GM23338 (cell line): ENCODE measurements around the gene JUNB. TPM values are rescaled to one million over a fixed set of nuclear protein-coding genes. Genes with fewer than 3 reads are reported as not detected.

Source experiments
- ATAC-seq: fragments of 200-7000 bp; cut with Tn5 transposase; 3 replicates; pipeline ENCODE4 v1.9.1; 2020
- DNase-seq: peaks from one replicate; pipeline ENCODE4 v3.0.0-alpha.2; 2015; ENCODE audit warnings: low spot score
- H2AFZ ChIP-seq: fragments of 200-600 bp; sonication (generic); 2 replicates; pipeline ENCODE4 v1.8.0; 2016; ENCODE audit warnings: antibody characterized with exemption, mild to moderate bottlenecking, moderate library complexity
- H3F3A ChIP-seq: fragments of 200-600 bp; sonication (generic); replicated peaks from 2 replicates; pipeline ENCODE4 v1.8.0; 2017; ENCODE audit warnings: antibody characterized with exemption, mixed run types, low read depth
- H3K27ac ChIP-seq: fragments of 200-600 bp; sonication (generic); 2 replicates; pipeline ENCODE4 v1.6.1; 2016; ENCODE audit warnings: low read depth
- H3K27me3 ChIP-seq: fragments of 200-600 bp; sonication (generic); 2 replicates; pipeline ENCODE4 v1.8.0; 2016; ENCODE audit warnings: mild to moderate bottlenecking, mixed run types, moderate library complexity; ENCODE audit not compliant: insufficient read depth
- H3K36me3 ChIP-seq: fragments of 200-600 bp; sonication (generic); 2 replicates; pipeline ENCODE4 v1.8.0; 2016; ENCODE audit warnings: mild to moderate bottlenecking; ENCODE audit not compliant: insufficient read depth
- H3K4me1 ChIP-seq: fragments of 200-600 bp; sonication (generic); 2 replicates; pipeline ENCODE4 v1.8.0; 2016; ENCODE audit warnings: mild to moderate bottlenecking, moderate library complexity; ENCODE audit not compliant: insufficient read depth
- H3K4me2 ChIP-seq: fragments of 200-600 bp; sonication (generic); 2 replicates; pipeline ENCODE4 v1.7.1; 2017; ENCODE audit warnings: mixed run types
- H3K4me3 ChIP-seq: fragments of 200-600 bp; sonication (generic); 2 replicates; pipeline ENCODE4 v1.6.1; 2016; ENCODE audit warnings: mixed run types
- H3K79me2 ChIP-seq: fragments of 200-600 bp; sonication (generic); replicated peaks from 2 replicates; pipeline ENCODE4 v1.8.0; 2017; ENCODE audit warnings: mild to moderate bottlenecking; ENCODE audit not compliant: insufficient read depth
- H3K9me2 ChIP-seq: fragments of 200-600 bp; sonication (generic); 2 replicates; pipeline ENCODE4 v1.8.0; 2017; ENCODE audit not compliant: insufficient read depth
- H4K20me1 ChIP-seq: fragments of 200-600 bp; sonication (generic); replicated peaks from 2 replicates; pipeline ENCODE4 v1.8.0; 2017; ENCODE audit warnings: mild to moderate bottlenecking; ENCODE audit not compliant: insufficient read depth
- H3K27ac Mint-ChIP-seq: 2 replicates; pipeline ENCODE4 v1.8.0; 2020; ENCODE audit warnings: inconsistent platforms, mild to moderate bottlenecking, moderate library complexity, mixed read lengths
- H3K27me3 Mint-ChIP-seq: 3 replicates; pipeline ENCODE4 v1.8.0; 2022; ENCODE audit warnings: low read depth, mild to moderate bottlenecking, moderate library complexity, mixed read lengths, inconsistent platforms; ENCODE audit not compliant: insufficient read depth, poor library complexity
- H3K36me3 Mint-ChIP-seq: 3 replicates; pipeline ENCODE4 v1.8.0; 2021; ENCODE audit warnings: low read depth, mild to moderate bottlenecking, inconsistent platforms, moderate library complexity, mixed read lengths
- H3K4me1 Mint-ChIP-seq: 3 replicates; pipeline ENCODE4 v1.8.0; 2020; ENCODE audit warnings: mild to moderate bottlenecking, inconsistent platforms, mixed read lengths
- H3K4me3 Mint-ChIP-seq: 3 replicates; pipeline ENCODE4 v1.8.0; 2021; ENCODE audit warnings: moderate library complexity, mild to moderate bottlenecking, inconsistent platforms, mixed read lengths
- H3K9me3 Mint-ChIP-seq: 3 replicates; pipeline ENCODE4 v1.8.0; 2020; ENCODE audit warnings: moderate library complexity, mild to moderate bottlenecking, inconsistent platforms, mixed read lengths
- CREB1 ChIP-seq: fragments of 250-450 bp; sonication (Bioruptor Pico); IDR thresholded peaks from 2 replicates; pipeline ENCODE4 v1.5.0; 2020; ENCODE audit warnings: low read depth, mild to moderate bottlenecking, moderate library complexity
- ETS1 ChIP-seq: IDR thresholded peaks from 2 replicates; pipeline ENCODE4 v1.6.1; 2016; ENCODE audit warnings: antibody characterized with exemption
- EZH2 ChIP-seq: fragments of 200-600 bp; sonication (generic); IDR thresholded peaks from one replicate; pipeline ENCODE4 v1.8.0; 2017; ENCODE audit warnings: antibody characterized with exemption, mild to moderate bottlenecking, low read depth; ENCODE audit not compliant: unreplicated experiment
- EZH2phosphoT487 ChIP-seq: fragments of 200-600 bp; sonication (generic); IDR thresholded peaks from one replicate; pipeline ENCODE4 v1.8.1; 2018; ENCODE audit warnings: antibody characterized with exemption; ENCODE audit not compliant: unreplicated experiment
- JUNB ChIP-seq: IDR thresholded peaks from one replicate; pipeline ENCODE4 v1.6.1; 2016; ENCODE audit warnings: antibody characterized with exemption; ENCODE audit not compliant: unreplicated experiment
- NANOG ChIP-seq: IDR thresholded peaks from 2 replicates; pipeline ENCODE4 v1.6.1; 2016; ENCODE audit warnings: antibody characterized with exemption, borderline replicate concordance
- POLR2AphosphoS5 ChIP-seq: IDR thresholded peaks from 2 replicates; pipeline ENCODE4 v1.6.1; 2016; ENCODE audit warnings: antibody characterized with exemption, low read depth
- ZNF114 ChIP-seq: fragments of 250-450 bp; sonication (Bioruptor Pico); IDR thresholded peaks from 2 replicates; pipeline ENCODE4 v1.5.0; 2020; ENCODE audit warnings: mild to moderate bottlenecking, moderate library complexity
- polyA plus RNA-seq: library from polyadenylated mRNA; unstranded; fragments of >200 nt; fragmentation: Nextera tagmentation; extraction: Ambion mirVana; gene quantifications from 2 replicates; pipeline ENCODE4 v1.2.1, GENCODE V29; 2016
- total RNA-seq: library from RNA; depleted of rRNA; stranded (reverse); fragments of >200 nt; shearing (Covaris generic); gene quantifications from 2 replicates; pipeline ENCODE4 v1.2.3, GENCODE V29; 2014
- TF ChIP-seq, protein P1 (sequence below): fragments of 250-450 bp; sonication (Bioruptor Pico); IDR thresholded peaks from 2 replicates; pipeline ENCODE4 v1.5.0; 2020; ENCODE audit warnings: mild to moderate bottlenecking, moderate library complexity

The JUNB gene
- total and polyA plus RNA-seq, 2 experiments from 2014 or later: 7.7 to 20.2 TPM

DNA sequence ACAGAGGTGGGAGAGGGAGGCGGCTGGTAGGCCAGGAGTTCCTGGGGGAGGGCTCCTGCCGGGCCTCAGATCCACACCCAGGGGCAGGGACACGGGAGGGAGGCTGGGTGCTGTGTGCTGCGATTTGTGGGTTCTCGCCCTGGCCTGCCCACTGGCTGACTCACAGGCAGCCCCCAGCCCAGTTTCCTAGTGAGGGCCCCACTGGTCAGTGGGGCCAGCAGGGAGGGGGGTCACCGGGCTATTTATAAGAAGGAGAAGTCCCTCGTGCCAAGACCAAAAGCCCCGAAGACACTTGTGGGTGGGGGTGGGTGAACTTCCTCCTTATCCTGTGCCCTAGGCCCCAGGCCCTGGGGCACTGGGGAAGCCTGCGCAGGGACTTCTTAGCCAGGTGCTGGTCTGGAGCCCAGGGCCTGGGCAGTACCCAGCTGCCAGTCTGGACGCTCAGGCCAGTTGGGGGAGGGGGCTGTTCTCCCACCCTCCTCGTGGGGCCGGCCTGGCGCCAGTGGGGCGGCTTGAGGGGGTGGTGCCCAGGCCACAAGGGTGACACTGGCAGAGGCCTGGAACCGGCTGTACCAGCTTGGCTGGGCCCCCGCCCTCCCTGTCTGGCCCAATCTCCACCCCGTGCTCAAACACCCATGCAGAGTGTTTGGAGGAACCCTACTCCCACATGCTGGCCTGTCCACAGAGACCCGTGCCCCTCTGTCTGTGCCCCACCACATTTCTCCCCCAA, 5.0 kb upstream of the JUNB start (continued):
- TF ChIP-seq, protein P1, sequence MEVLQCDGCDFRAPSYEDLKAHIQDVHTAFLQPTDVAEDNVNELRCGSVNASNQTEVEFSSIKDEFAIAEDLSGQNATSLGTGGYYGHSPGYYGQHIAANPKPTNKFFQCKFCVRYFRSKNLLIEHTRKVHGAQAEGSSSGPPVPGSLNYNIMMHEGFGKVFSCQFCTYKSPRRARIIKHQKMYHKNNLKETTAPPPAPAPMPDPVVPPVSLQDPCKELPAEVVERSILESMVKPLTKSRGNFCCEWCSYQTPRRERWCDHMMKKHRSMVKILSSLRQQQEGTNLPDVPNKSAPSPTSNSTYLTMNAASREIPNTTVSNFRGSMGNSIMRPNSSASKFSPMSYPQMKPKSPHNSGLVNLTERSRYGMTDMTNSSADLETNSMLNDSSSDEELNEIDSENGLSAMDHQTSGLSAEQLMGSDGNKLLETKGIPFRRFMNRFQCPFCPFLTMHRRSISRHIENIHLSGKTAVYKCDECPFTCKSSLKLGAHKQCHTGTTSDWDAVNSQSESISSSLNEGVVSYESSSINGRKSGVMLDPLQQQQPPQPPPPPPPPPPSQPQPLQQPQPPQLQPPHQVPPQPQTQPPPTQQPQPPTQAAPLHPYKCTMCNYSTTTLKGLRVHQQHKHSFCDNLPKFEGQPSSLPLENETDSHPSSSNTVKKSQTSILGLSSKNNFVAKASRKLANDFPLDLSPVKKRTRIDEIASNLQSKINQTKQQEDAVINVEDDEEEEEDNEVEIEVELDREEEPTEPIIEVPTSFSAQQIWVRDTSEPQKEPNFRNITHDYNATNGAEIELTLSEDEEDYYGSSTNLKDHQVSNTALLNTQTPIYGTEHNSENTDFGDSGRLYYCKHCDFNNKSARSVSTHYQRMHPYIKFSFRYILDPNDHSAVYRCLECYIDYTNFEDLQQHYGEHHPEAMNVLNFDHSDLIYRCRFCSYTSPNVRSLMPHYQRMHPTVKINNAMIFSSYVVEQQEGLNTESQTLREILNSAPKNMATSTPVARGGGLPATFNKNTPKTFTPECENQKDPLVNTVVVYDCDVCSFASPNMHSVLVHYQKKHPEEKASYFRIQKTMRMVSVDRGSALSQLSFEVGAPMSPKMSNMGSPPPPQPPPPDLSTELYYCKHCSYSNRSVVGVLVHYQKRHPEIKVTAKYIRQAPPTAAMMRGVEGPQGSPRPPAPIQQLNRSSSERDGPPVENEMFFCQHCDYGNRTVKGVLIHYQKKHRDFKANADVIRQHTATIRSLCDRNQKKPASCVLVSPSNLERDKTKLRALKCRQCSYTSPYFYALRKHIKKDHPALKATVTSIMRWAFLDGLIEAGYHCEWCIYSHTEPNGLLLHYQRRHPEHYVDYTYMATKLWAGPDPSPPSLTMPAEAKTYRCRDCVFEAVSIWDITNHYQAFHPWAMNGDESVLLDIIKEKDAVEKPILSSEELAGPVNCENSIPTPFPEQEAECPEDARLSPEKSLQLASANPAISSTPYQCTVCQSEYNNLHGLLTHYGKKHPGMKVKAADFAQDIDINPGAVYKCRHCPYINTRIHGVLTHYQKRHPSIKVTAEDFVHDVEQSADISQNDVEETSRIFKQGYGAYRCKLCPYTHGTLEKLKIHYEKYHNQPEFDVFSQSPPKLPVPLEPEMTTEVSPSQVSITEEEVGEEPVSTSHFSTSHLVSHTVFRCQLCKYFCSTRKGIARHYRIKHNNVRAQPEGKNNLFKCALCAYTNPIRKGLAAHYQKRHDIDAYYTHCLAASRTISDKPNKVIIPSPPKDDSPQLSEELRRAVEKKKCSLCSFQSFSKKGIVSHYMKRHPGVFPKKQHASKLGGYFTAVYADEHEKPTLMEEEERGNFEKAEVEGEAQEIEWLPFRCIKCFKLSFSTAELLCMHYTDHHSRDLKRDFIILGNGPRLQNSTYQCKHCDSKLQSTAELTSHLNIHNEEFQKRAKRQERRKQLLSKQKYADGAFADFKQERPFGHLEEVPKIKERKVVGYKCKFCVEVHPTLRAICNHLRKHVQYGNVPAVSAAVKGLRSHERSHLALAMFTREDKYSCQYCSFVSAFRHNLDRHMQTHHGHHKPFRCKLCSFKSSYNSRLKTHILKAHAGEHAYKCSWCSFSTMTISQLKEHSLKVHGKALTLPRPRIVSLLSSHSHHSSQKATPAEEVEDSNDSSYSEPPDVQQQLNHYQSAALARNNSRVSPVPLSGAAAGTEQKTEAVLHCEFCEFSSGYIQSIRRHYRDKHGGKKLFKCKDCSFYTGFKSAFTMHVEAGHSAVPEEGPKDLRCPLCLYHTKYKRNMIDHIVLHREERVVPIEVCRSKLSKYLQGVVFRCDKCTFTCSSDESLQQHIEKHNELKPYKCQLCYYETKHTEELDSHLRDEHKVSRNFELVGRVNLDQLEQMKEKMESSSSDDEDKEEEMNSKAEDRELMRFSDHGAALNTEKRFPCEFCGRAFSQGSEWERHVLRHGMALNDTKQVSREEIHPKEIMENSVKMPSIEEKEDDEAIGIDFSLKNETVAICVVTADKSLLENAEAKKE (CRISPR knock-in tag): no peak
- TF ChIP-seq JUNB: no peak
- TF ChIP-seq ETS1: no peak
- TF ChIP-seq NANOG: no peak

- no peaks in the 10 kb centered on the region; the same call in 2 of the 3 replicates for H3K9me3 Mint-ChIP-seq
- no peak overlapping the region for H3K27ac ChIP-seq
- no peaks in the 10 kb centered on the region for H3K79me2 ChIP-seq
- H3K9me2 ChIP-seq: no peaks in the 10 kb centered on the region
- H3K4me1 Mint-ChIP-seq: peaks cover 27% of the 10 kb centered on the region
- no peaks in the 10 kb centered on the region; the same call in 2 of the 3 replicates for H3K36me3 Mint-ChIP-seq
- ATAC-seq (no peak), DNase-seq (no peak)
- no peak overlapping the region for H3K4me2 ChIP-seq
- no peak overlapping the region for H3K4me3 Mint-ChIP-seq
- peaks cover 32% of the 10 kb centered on the region for H3K4me1 ChIP-seq
- no peak overlapping the region for H3K27ac Mint-ChIP-seq
- H3F3A ChIP-seq: peaks cover 30% of the 10 kb centered on the region
- no peak overlapping the region for H3K4me3 ChIP-seq
- H3K27me3 ChIP-seq: peaks cover 14% of the 10 kb centered on the region
- no peak overlapping the region for H2AFZ ChIP-seq
- H3K36me3 ChIP-seq: no peaks in the 10 kb centered on the region
- H3K27me3 Mint-ChIP-seq: peaks cover 27% of the 10 kb centered on the region
- no peaks in the 10 kb centered on the region for H4K20me1 ChIP-seq
- TF ChIP-seq ZNF114 (CRISPR knock-in tag) (no peak), CREB1 (no peak), EZH2 (no peak), NANOG (no peak), EZH2phosphoT487 (no peak), JUNB (no peak), POLR2AphosphoS5 (no peak)
Observed at GRCh38 chr19:12786952-12787351, 4.3 kb upstream of the JUNB start.
